HG02678 (cell line): ENCODE results near the gene ASTN1.

ENCODE experiments used
- ATAC-seq: cut with Tn5 transposase; IDR thresholded peaks from one replicate; pipeline ENCODE4 v1.9.1; 2021; ENCODE audit warnings: mild to moderate bottlenecking, moderate library complexity; ENCODE audit not compliant: unreplicated experiment

ASTN1 gene

GRCh38 chr1:176934370-176934769, 230.1 kb downstream of the ASTN1 start:
- ATAC-seq, result no peak

DNA sequence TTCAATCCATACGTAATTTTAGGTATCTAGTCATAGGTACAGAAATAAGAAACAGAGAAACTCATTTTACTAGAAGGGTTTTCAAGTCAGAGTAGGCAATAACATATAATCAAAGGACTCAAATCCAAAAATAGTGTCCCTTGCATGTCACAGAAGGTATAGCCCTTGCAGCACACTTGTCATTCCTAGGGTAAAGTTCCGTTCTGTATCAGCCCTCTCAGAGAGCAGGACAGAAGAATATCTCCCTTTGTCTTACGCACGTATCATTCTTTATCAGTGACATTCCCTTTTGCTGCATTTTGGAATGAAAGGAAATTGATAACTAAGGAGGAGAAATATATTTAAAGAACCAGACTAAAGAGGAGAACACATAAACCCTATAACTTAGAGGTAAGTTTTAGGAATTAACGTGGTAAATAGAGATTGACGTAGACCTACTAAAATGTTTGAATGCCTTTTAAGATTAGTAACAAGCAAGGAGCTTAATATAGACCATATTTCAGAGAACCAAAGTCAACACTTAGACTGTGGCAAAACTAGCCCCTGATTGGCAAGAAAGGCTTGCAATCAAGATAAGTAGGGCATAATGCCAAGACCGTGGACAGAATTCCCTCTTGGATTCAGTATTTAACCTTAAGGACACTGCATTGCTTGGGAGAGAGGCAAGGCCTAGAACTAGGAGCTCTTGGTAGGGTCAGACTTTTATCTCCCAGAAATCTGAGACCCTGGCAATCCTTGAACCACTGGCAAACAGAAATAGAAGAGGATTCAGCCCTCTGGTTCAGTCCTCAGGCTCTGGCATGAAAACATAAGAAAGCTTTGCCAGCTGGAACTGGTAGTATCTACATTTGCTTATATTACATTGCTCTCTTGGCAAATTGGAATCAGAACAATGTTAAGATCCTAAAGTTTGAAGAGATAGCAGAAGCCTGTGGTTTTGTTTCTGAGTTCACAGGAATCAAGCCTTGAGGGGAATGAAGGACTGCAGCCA, 232.1 kb downstream of the ASTN1 start:
- no peak for ATAC-seq

DNA sequence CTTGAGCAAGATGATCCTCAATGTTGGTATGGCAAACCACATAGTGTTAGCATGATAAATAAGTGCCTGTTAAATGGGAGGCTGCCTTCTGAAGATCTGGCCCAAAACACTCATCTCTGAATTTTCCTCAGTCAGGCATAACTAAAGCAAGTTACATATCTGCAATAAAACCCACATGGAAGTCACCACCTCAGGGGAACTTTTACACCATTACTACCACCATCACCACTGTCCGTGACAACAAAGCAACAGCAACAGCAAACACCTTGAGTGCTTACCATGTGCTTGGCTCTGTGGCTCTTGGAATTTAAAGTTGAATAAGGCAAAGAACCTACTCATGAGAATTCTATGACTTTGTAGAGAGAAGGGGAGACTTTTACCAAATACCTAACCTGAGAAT, 233.0 kb downstream of the ASTN1 start:
- ATAC-seq, result no peak

- ATAC-seq, result no peak
Measured at GRCh38 chr1:176926330-176927086, 238.0 kb downstream of the ASTN1 start.

DNA sequence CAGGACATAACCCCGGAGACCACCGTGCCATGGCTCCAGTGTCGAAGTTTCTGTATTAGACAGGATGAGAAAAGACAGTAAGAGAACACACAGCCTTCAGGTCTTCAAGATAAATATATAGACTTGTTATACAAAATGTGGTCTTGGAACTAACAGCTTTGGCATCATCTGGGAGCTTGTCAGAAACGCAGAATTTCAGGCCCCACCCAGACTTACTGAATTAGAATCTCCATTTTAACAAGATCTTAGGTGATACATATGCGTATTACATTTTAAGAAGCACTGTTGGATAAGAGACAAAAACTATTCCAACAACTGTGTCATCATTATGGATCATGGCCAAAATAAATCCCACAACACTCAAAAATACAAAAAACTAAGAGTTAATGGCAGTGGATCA, 239.3 kb downstream of the ASTN1 start:
- ATAC-seq, result no peak

DNA sequence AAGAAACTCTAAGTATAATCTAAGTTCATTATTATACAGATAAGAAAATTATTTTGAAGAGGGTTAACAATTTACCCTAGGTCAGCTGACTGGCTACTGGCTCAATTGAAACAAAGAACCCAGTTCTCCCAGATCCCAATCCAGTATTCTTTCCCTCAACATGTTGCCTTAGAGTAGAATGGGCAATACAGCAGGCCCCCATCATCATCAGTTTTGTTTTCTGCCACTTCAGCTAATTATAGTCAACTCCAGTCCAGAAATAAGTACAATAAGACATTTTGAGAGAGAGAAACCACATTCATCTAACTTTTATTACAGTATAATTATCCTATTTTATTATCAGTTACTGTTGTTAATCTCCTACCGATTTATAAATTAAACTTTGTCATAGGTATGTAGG, 241.2 kb downstream of the ASTN1 start:
- ATAC-seq, result no peak

DNA sequence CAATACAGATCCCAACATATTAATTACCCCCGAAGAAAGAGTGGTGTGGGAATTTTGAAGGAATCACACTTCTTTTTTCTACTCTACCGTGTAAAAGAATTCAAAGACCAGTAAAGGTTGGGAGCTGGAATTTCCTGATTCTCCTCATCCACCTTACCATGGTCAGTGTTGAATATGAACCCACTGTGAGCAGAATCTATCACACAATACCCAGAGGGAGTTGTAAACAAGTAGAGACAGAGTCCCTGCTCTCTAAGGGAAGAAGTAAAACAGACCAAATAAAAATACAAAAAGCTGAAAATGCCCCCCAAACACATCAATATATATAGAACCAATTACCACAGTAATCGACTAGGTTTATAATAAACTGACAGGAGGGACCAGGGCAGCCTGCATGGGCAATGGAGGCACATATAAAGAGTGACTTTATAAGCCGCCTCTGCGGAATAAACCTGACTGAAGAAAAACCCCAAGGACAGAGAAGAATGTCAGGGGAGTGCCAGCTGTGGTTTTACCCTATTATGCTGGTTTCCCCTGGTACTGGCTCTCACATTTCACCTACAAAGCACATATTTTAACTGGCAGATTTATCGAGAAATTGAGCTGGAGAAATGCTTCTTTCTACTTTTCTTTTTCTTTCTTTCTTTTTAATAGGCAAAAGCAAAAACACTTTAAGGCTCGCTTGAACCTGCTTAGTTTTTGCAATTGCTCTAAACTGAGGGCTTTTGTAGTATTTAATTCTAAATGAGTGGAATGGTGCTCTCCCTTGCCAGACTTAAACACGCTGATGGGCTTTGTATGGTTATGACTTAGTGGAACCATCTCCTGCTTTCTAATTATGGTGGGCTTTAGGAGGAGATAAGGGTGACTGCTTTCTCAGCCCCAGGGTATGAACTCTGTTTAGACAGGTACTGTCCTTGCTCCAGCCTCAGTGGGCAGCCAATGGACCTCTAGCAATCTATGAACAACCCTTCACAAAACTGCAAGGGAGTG, 244.8 kb downstream of the ASTN1 start:
- ATAC-seq, result no peak

DNA sequence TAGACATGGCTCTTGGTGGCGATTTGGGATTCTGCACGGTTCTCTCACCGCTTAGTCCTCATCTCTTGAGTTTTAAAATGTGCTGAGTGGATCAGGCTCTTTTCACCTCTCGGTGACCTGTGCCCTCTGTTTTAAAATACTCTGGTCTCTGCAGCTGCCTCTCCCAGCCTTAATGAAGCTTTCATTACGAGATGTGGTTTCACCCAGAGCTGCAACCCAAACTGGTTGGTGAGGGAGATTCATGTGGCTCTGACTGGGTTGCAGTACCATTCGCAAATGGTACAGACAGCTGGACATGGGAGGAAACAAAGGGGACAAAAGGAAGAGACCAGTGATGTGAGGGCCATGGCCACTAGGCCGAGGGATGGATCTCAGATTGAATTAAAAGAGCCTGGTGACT, 258.9 kb downstream of the ASTN1 start:
- no peak for ATAC-seq

DNA sequence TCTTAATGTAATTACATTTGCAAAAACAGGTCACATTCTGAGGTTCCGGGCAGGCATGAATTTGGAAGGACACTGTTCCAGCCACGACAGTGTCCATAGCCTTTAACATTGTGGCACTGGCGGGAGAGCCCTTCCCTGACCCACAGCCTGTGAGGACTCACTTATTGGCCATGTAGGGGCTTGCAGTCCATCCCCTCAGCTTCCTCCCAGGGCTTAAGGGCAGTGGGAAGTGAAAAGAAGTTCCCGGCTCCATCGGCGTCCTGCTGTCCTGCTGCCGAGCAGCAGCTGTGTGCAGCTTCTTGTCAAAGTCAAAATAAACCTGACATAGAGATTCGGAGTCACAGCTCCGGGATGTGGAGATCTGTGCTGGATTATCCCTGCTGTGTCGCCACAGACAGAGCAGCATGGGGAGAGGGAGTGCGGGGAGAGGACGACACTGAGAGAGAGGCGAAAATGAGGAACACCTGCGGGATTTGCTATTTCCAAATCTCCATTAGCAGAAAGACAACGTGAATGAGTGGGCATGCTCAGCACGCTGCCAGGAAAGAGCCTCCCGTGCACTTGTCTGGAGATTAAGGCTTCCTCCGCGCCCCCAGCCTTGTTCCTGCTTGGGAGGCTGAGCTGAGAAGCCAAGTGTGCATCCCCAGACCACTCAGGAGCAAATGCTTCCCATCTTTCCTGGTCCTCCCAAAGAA, 260.3 kb downstream of the ASTN1 start:
- no peak for ATAC-seq

GRCh38 chr1:176903474-176903873, 261.0 kb downstream of the ASTN1 start:
- no peak for ATAC-seq

DNA sequence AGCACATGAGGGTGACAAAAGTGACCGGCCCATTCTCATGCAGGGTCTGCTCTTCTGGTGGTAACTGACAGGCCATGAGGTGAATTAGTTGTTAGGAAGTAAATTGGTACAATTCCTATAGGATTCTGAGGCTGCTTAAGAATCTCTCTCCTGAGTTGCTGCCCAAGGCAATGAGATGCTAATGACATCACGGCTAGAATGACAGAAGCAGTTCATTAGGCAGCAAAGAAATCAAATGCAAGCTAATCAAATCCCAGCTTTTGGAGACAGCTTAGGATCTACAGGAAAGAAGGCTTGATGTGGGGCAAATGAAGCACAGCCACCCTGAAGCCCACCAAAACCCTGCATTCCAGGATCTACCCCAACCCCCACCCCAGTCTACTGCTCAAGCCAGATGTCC, 265.2 kb downstream of the ASTN1 start:
- ATAC-seq, result no peak

- ATAC-seq, result peak; percentile 73
Measured at GRCh38 chr1:176897350-176898236, 266.9 kb downstream of the ASTN1 start.

GRCh38 chr1:176896216-176896615, 268.3 kb downstream of the ASTN1 start:
- ATAC-seq, result no peak

- ATAC-seq, result no peak
Measured at GRCh38 chr1:176894450-176894849, 270.1 kb downstream of the ASTN1 start.

- no peak for ATAC-seq
Measured at GRCh38 chr1:176893625-176894352, 270.7 kb downstream of the ASTN1 start.

- no peak for ATAC-seq
Measured at GRCh38 chr1:176888471-176889032, 276.0 kb downstream of the ASTN1 start.

DNA sequence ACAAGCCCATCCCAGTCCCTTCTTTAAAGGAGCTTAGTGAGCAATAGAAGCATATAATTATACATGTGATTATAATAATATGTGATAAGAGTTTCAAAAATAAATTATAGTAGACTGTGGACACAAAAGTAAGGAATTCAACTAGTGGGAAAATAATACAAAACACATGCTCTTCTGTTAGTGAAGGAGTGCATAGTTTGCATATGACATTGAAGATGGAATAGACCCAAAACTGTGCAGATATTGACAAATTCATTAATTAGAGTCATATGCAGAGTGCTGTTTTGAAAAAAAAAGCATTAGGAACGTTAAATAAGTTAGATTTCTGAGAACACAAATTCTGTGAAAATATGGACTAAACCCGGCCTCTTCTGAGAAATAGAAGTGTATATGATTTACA, 278.8 kb downstream of the ASTN1 start:
- no peak for ATAC-seq

DNA sequence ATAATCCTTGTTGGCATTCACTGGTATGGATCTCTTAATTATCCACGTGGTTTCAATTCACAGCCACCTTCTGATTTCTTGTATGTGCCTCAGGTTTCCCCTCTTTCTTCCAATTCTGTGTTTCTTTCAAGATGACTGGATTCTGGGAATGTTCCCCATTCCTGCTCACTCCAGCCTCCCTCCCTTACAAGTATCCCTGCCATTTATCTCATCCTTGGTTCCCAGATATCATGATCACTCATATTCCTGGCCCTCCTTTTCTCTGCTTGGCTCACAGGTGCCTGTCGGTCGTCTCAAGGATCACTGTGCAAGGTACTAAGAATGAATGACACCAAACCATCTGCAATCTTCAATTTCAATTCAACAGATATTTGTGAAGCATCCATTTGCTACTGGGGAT, 279.2 kb downstream of the ASTN1 start:
- ATAC-seq, result no peak
